22Rv1 (cell line): ENCODE data around the gene CERT1.

Source experiments
- CTCF ChIP-seq: fragments of 450-650 bp; IDR thresholded peaks from 2 replicates; pipeline ENCODE4 v1.5.1; 2017; ENCODE audit warnings: mild to moderate bottlenecking
- ZFX ChIP-seq: fragments of 450-650 bp; IDR thresholded peaks from 2 replicates; pipeline ENCODE4 v1.6.1; 2017; ENCODE audit warnings: antibody characterized with exemption, borderline replicate concordance

DNA sequence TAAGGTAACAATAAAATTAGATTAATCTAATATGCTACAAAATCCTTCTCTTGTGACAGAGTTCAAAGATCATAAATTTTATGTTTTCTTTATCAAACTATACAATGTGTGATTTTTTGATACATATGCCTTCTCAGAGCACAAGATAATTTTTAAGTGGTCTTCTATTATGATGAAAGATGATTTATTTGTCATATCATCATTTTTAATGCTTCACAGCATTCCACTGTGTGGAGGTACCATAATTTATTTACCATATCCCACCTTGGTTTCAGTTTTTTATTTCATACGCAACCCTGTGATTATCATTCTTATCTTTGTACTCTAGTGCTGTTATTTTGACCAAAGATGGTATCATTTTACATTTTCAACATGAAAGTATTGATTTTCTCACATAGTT, 41.9 kb upstream of the CERT1 start:
- TF ChIP-seq CTCF (no peak), ZFX (no peak)
